OCI-LY7 (cell line): Measurements from ENCODE around the gene TXNL4A. TPM values are rescaled to one million over a fixed set of nuclear protein-coding genes. Genes with fewer than 3 reads are reported as not detected.

Source experiments
- BruUV-seq: library from RNA; stranded (reverse); fragments of 400-500 nt; replicated peaks from 2 replicates; lab custom pipeline; 2021; lab: Mats Ljungman, UMichigan
- CTCF ChIA-PET: fragments of 300-600 bp; sonication (Branson Sonifier 250); formaldehyde crosslinking; loops from one replicate; lab custom pipeline; 2022; ENCODE audit warnings: antibody characterized with exemption; ENCODE audit not compliant: unreplicated experiment; lab: Charles Lee
- POLR2A ChIA-PET: fragments of 300-600 bp; sonication (Branson Sonifier 250); formaldehyde crosslinking; loops from one replicate; lab custom pipeline; 2022; ENCODE audit warnings: antibody characterized with exemption; lab: Charles Lee
- DNase-seq: peaks from one replicate; pipeline ENCODE4 v3.0.0-alpha.2; 2015; ENCODE audit warnings: low spot score
- H2AFZ ChIP-seq: fragments of 200-600 bp; sonication (generic), shearing (Covaris generic); 2 replicates; pipeline ENCODE4 v1.6.1; 2014; ENCODE audit warnings: mild to moderate bottlenecking, antibody characterized with exemption, low read length, moderate library complexity
- H3K27ac ChIP-seq: fragments of 200-600 bp; sonication (generic); 2 replicates; pipeline ENCODE4 v1.5.1; 2014; ENCODE audit warnings: mixed run types, low read depth, mild to moderate bottlenecking, moderate library complexity, low read length, inconsistent platforms; ENCODE audit not compliant: poor library complexity, severe bottlenecking
- H3K36me3 ChIP-seq: fragments of 200-600 bp; sonication (generic); 2 replicates; pipeline ENCODE4 v1.6.1; 2014; ENCODE audit warnings: mild to moderate bottlenecking, antibody characterized with exemption, low read length, moderate library complexity, mixed read lengths; ENCODE audit not compliant: insufficient read depth
- H3K4me1 ChIP-seq: fragments of 200-600 bp; sonication (generic); 2 replicates; pipeline ENCODE4 v1.5.1; 2014; ENCODE audit warnings: mild to moderate bottlenecking, low read length; ENCODE audit not compliant: insufficient read depth, poor library complexity, severe bottlenecking
- H3K4me2 ChIP-seq: fragments of 200-600 bp; sonication (generic); 2 replicates; pipeline ENCODE4 v1.6.1; 2014; ENCODE audit warnings: mild to moderate bottlenecking, low read length
- H3K4me3 ChIP-seq: fragments of 200-600 bp; sonication (generic); 2 replicates; pipeline ENCODE4 v1.5.1; 2014; ENCODE audit warnings: mild to moderate bottlenecking, low read depth, low read length; ENCODE audit not compliant: poor library complexity, severe bottlenecking
- H3K79me2 ChIP-seq: fragments of 200-600 bp; sonication (generic); 2 replicates; pipeline ENCODE4 v1.6.1; 2016; ENCODE audit warnings: low read depth, mild to moderate bottlenecking, low read length, moderate library complexity, mixed read lengths; ENCODE audit not compliant: insufficient read depth
- H3K9me2 ChIP-seq: fragments of 200-600 bp; sonication (generic); 2 replicates; pipeline ENCODE4 v1.6.1; 2016; ENCODE audit warnings: mild to moderate bottlenecking, low read length, mixed read lengths; ENCODE audit not compliant: insufficient read depth
- H3K9me3 ChIP-seq: fragments of 200-600 bp; sonication (generic); 2 replicates; pipeline ENCODE4 v1.6.1; 2014; ENCODE audit warnings: mild to moderate bottlenecking, mixed run types, low read length, mixed read lengths
- H4K20me1 ChIP-seq: fragments of 200-600 bp; sonication (generic); 2 replicates; pipeline ENCODE4 v1.6.1; 2014; ENCODE audit warnings: mild to moderate bottlenecking, antibody characterized with exemption, low read length, moderate library complexity, mixed read lengths; ENCODE audit not compliant: insufficient read depth
- EZH2phosphoT487 ChIP-seq: fragments of 200-600 bp; sonication (generic); IDR thresholded peaks from 2 replicates; pipeline ENCODE4 v1.6.1; 2018; ENCODE audit warnings: low read depth, borderline replicate concordance, mild to moderate bottlenecking, mixed run types, antibody characterized with exemption, low read length, moderate library complexity, mixed read lengths
- intact Hi-C: fragments of 100-400 bp; cut with micrococcal nuclease; formaldehyde crosslinking; loops from one replicate; pipeline ENCODE4 v1.10.0; 2022; ENCODE audit not compliant: unreplicated experiment
- total RNA-seq, 2 experiments: library from RNA; depleted of rRNA in 1 of 2; stranded (reverse); fragments of >200 nt in 1 of 2; shearing (Covaris generic) in 1 of 2; gene quantifications; 2 replicates each; pipeline ENCODE4 v1.2.3, GENCODE V29; 2014 to 2022
- TF ChIP-seq, protein P1 (sequence below): fragments of 200-600 bp; sonication (generic); conservative IDR thresholded peaks from 2 replicates; pipeline ENCODE4 v1.5.1; 2014; ENCODE audit warnings: mild to moderate bottlenecking, antibody characterized with exemption, low read length, moderate library complexity, mixed read lengths

The TXNL4A gene
- total RNA-seq, 2 experiments from 2014 or later = 44.7 to 91.4 TPM

DNA sequence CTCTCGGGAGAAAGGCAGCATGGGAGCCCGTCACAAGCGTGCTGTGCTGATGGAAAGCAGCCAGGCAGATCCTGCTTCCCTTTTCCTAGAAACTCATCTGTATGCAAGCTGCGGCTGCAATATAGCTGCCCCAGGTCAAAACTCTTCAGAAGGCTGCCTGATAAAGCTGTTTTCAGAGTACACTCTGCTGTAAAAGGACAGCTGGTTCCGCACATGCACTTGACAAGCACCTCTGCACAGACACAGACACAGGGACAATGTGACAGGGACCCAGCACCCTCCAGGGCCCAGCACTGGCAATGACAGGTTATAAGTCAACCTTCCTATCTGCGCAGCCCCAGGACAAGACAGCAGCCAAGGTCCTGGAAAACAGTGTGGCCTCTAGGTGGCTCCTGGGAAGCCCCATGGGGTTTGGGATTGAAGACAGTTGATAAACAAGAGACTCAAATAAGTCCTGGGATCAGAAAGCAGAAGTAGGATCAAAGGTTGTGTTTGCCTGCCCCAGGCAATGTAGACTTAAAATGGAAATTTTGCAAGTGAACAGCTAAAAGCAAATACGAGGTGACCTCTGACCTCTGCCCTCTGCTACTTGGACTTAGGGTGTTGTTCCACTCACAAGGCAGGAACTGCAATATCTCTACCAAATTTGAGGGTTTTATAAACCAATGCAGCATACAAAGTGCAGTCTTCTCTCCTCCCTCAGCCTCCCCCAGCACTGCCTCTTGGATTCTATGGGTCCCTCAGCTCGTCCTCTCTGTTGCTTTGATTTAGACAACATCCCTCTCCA, 53.9 kb downstream of the TXNL4A start:
- Histone ChIP-seq H4K20me1 (no peaks in the 10 kb centered on the region), H3K79me2 (0 out of 2 replicates have a peak, but pooled peaks cover 4% of the 10 kb centered on the region), H3K27ac (no peak overlapping the region), H3K36me3 (peaks cover 30% of the 10 kb centered on the region), H3K9me3 (peaks cover 19% of the 10 kb centered on the region; the same call in 1 of the 2 replicates), H3K9me2 (no peaks in the 10 kb centered on the region), H3K4me3 (no peak overlapping the region), H3K4me2 (no peak overlapping the region), H3K4me1 (no peaks in the 10 kb centered on the region), H2AFZ (no peak overlapping the region)
- no TSS peak for BruUV-seq
- intact Hi-C loops = no loop called here
- CTCF ChIA-PET = no interaction called here
- POLR2A ChIA-PET = no interaction called here
- TF ChIP-seq, protein P1, sequence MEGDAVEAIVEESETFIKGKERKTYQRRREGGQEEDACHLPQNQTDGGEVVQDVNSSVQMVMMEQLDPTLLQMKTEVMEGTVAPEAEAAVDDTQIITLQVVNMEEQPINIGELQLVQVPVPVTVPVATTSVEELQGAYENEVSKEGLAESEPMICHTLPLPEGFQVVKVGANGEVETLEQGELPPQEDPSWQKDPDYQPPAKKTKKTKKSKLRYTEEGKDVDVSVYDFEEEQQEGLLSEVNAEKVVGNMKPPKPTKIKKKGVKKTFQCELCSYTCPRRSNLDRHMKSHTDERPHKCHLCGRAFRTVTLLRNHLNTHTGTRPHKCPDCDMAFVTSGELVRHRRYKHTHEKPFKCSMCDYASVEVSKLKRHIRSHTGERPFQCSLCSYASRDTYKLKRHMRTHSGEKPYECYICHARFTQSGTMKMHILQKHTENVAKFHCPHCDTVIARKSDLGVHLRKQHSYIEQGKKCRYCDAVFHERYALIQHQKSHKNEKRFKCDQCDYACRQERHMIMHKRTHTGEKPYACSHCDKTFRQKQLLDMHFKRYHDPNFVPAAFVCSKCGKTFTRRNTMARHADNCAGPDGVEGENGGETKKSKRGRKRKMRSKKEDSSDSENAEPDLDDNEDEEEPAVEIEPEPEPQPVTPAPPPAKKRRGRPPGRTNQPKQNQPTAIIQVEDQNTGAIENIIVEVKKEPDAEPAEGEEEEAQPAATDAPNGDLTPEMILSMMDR = no peak
- no peak for TF ChIP-seq EZH2phosphoT487
- no peak for DNase-seq

DNA sequence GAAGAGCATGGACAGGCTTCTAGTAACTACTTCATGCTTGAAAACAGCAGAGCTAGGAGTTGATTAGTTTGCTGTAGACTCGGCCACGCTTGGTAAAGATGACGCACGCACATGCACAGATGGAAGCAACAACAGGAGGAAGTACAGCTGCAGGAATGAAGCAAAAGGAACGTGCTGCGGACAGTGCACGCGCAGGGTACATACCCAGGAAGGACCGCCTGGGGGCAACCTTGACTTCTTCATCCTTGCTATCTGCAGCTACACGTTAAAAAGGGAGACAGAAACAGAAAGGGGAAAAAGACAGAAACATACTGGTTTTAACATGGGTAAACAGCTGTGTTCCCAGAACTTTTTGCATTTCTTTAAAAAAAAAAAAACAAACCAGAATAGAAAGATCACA, 54.6 kb downstream of the TXNL4A start:
- Histone ChIP-seq H3K79me2 (0 out of 2 replicates have a peak, but pooled peaks cover 5% of the 10 kb centered on the region), H3K36me3 (peaks cover 37% of the 10 kb centered on the region), H3K4me3 (no peak overlapping the region), H3K9me2 (no peaks in the 10 kb centered on the region), H3K9me3 (peaks cover 24% of the 10 kb centered on the region; the same call in 1 of the 2 replicates), H4K20me1 (no peaks in the 10 kb centered on the region), H3K4me2 (no peak overlapping the region), H3K27ac (no peak overlapping the region), H3K4me1 (no peaks in the 10 kb centered on the region), H2AFZ (no peak overlapping the region)
- TF ChIP-seq, protein P1 = peak; percentile 29; the same call in 1 of the 2 replicates
- no peak for TF ChIP-seq EZH2phosphoT487
- no TSS peak for BruUV-seq
- intact Hi-C loops = no loop called here
- POLR2A ChIA-PET = no interaction called here
- CTCF ChIA-PET = no interaction called here
- DNase-seq = no peak

DNA sequence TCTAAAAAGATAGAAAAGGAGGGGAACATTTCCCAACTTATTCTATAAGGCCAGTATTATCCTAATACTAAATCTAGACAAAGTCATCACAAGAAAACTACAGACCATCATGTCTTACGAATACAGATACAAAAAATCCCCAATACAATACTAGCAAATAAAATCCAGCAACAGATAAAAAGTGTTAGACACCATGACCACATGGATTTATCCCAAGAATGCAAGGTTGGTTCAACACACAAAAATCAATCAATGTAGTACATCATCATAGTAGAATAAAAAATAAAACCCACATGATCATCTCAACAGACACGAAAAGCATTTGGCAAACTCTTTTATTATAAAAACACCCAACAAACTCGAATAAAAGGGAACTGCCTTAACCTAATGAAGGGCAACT, 55.5 kb downstream of the TXNL4A start:
- DNase-seq = no peak
- ChIA-PET CTCF (no interaction called here), POLR2A (no interaction called here)
- H3K27ac ChIP-seq = no peak overlapping the region
- intact Hi-C loops = no loop called here
- H3K9me3 ChIP-seq = peaks cover 24% of the 10 kb centered on the region; the same call in 1 of the 2 replicates
- 0 out of 2 replicates have a peak, but pooled peaks cover 5% of the 10 kb centered on the region for H3K79me2 ChIP-seq
- H2AFZ ChIP-seq = no peak overlapping the region
- H3K4me3 ChIP-seq = no peak overlapping the region
- H3K4me2 ChIP-seq = no peak overlapping the region
- H3K36me3 ChIP-seq = peaks cover 40% of the 10 kb centered on the region
- H3K9me2 ChIP-seq = no peaks in the 10 kb centered on the region
- no peaks in the 10 kb centered on the region for H3K4me1 ChIP-seq
- BruUV-seq = no TSS peak
- TF ChIP-seq, protein P1 = no peak
- TF ChIP-seq EZH2phosphoT487 = no peak
- no peaks in the 10 kb centered on the region for H4K20me1 ChIP-seq
